Measurements from ENCODE around the gene STARD3NL.

STARD3NL gene

GRCh38 chr7:38190011-38190410 lies 12.0 kb downstream of the STARD3NL start:
- no peak for DNase-seq
- peaks cover 2 to 20% (median 4%) of the 10 kb centered on the region in 4 experiments for H3K36me3 ChIP-seq (ENCODE audit: control insufficient read depth in 4 of 4, insufficient read depth in 4 of 4, low read length in 3 of 4)

GRCh38 chr7:38191791-38192190 lies 13.7 kb downstream of the STARD3NL start:
- Histone ChIP-seq H3K4me1 (ENCODE audit: control extremely low read depth in 1 of 4, control insufficient read depth in 4 of 4, insufficient read depth in 4 of 4, low read length in 3 of 4) (peaks cover 0 to 12% (median 4%) of the 10 kb centered on the region in 4 experiments), H3K4me3 (ENCODE audit: control insufficient read depth in 1 of 7, extremely low read depth in 1 of 7, insufficient read depth in 4 of 7, low read depth in 2 of 7, low read length in 6 of 7) (no peak overlapping the region), H3K27ac (ENCODE audit: insufficient read depth in 1 of 2, low read depth in 1 of 2, low read length in 2 of 2, poor library complexity in 1 of 2, severe bottlenecking in 2 of 2) (no peak overlapping the region), H3K36me3 (ENCODE audit: control insufficient read depth in 4 of 4, insufficient read depth in 4 of 4, low read length in 3 of 4) (peaks cover 0 to 11% (median 3%) of the 10 kb centered on the region in 4 experiments), H3K9me3 (ENCODE audit: control extremely low read depth in 1 of 5, control insufficient read depth in 4 of 5, insufficient read depth in 2 of 5, low read depth in 1 of 5, low read length in 4 of 5) (peaks cover 0 to 5% (median 0%) of the 10 kb centered on the region in 5 experiments), H3K27me3 (replicated peaks in 2 of 5; ENCODE audit: control insufficient read depth in 4 of 5, insufficient read depth in 5 of 5, low read length in 4 of 5) (no peaks in the 10 kb centered on the region)
- DNase-seq: no peak
- CTCF ChIA-PET: interaction anchor here (0.9 to 1.4 kb wide), 4 partner anchors 10 to 271 kb away, joined by 3 to 6 read pairs (median 4); partner anchors contain the start of gene EPDR1
- POLR2A ChIA-PET: no interaction called here
- no CpG with 5 or more reads among the region's 1 CpG for WGBS (ENCODE audit: insufficient coverage)

More at GRCh38 chr7:38190011-38190410, 12.0 kb downstream of the STARD3NL start:
- H3K9me3 ChIP-seq (ENCODE audit: control extremely low read depth in 1 of 5, control insufficient read depth in 4 of 5, insufficient read depth in 2 of 5, low read depth in 1 of 5, low read length in 4 of 5): peaks cover 0 to 5% (median 0%) of the 10 kb centered on the region in 5 experiments
- ChIA-PET CTCF (no interaction called here), POLR2A (no interaction called here)
- H3K27me3 ChIP-seq (replicated peaks in 2 of 5; ENCODE audit: control insufficient read depth in 4 of 5, insufficient read depth in 5 of 5, low read length in 4 of 5): no peaks in the 10 kb centered on the region
- no peak overlapping the region for H3K27ac ChIP-seq (ENCODE audit: insufficient read depth in 1 of 2, low read depth in 1 of 2, low read length in 2 of 2, poor library complexity in 1 of 2, severe bottlenecking in 2 of 2)
- peaks cover 0 to 23% (median 1%) of the 10 kb centered on the region in 4 experiments for H3K4me1 ChIP-seq (ENCODE audit: control extremely low read depth in 1 of 4, control insufficient read depth in 4 of 4, insufficient read depth in 4 of 4, low read length in 3 of 4)
- no peak overlapping the region for H3K4me3 ChIP-seq (ENCODE audit: control insufficient read depth in 1 of 7, extremely low read depth in 1 of 7, insufficient read depth in 4 of 7, low read depth in 2 of 7, low read length in 6 of 7)

DNA sequence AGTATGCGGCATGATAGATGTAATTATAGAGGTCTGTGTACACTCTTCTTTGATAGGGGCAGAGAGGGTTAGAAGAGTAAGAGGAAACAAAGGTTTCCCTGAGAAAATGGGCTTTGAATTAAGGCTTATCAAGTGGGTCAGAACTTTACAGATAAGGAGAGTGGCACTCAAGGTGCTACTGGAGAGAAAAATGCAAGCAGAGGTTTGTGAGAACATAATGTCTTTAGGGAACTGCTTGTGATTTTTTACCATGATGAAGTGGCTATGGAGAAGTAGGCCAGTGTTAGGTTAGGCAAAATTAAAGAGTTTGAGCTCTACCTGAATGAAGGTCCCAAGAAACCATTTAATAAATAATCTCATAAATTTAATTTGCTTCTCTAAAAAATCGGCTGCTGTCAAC lies 14.3 kb downstream of the STARD3NL start:
- Histone ChIP-seq H3K4me3 (ENCODE audit: control insufficient read depth in 1 of 7, extremely low read depth in 1 of 7, insufficient read depth in 4 of 7, low read depth in 2 of 7, low read length in 6 of 7) (no peak overlapping the region), H3K9me3 (ENCODE audit: control extremely low read depth in 1 of 5, control insufficient read depth in 4 of 5, insufficient read depth in 2 of 5, low read depth in 1 of 5, low read length in 4 of 5) (peaks cover 0 to 5% (median 0%) of the 10 kb centered on the region in 5 experiments), H3K27me3 (replicated peaks in 2 of 5; ENCODE audit: control insufficient read depth in 4 of 5, insufficient read depth in 5 of 5, low read length in 4 of 5) (no peaks in the 10 kb centered on the region), H3K36me3 (ENCODE audit: control insufficient read depth in 4 of 4, insufficient read depth in 4 of 4, low read length in 3 of 4) (peaks cover 0 to 11% (median 3%) of the 10 kb centered on the region in 4 experiments), H3K4me1 (ENCODE audit: control extremely low read depth in 1 of 4, control insufficient read depth in 4 of 4, insufficient read depth in 4 of 4, low read length in 3 of 4) (peaks cover 0 to 14% (median 9%) of the 10 kb centered on the region in 4 experiments), H3K27ac (ENCODE audit: insufficient read depth in 1 of 2, low read depth in 1 of 2, low read length in 2 of 2, poor library complexity in 1 of 2, severe bottlenecking in 2 of 2) (no peak overlapping the region)
- ChIA-PET CTCF (interaction anchor here (0.9 to 1.8 kb wide), 5 partner anchors 11 to 272 kb away, joined by 3 to 6 read pairs (median 4); partner anchors contain the start of gene EPDR1), POLR2A (no interaction called here)
- DNase-seq: no peak
- 100% methylated on average over 1 of the region's 2 CpGs for WGBS (ENCODE audit: insufficient coverage)

DNA sequence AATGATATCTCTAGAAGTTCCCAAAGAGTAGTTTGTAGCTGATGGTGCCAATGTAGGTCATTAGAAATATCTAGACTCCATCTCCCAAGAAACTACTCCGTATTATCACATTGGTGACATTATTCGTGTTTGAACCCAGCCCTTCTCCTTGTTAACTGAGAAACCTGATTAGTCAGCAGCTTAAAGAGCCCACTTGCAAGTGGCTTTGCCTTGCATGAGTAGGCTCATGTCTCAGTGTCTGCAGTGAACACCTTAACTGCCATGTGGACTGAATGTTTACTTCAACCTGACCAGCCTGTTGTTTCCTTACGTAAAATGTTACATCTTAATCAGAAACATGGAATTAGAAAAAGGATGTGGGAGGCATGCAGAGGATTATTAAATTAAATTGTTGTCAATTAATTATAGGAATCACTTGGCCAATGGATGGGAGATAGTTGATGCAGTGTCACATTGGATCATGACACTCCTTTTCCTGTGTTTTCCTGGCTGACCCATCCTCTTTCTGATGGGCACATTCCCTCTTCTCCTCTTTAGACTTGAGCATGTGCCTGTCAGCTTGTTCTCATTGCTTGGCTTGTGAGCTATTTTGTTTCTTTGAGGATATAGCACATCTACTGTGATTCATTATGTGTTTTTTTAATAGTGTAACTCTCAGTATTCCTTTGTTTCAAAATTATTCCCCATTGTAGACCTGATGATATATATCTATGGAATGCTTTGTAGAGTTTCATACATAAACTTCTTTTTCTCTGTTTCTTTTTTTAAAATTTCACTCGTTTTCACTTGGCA lies 18.0 kb downstream of the STARD3NL start:
- DNase-seq: no peak
- peaks cover 0 to 15% (median under 1%) of the 10 kb centered on the region in 4 experiments for H3K36me3 ChIP-seq (ENCODE audit: control insufficient read depth in 4 of 4, insufficient read depth in 4 of 4, low read length in 3 of 4)
- ChIA-PET POLR2A (no interaction called here), CTCF (interaction anchor here (0.8 to 7.7 kb wide), 9 partner anchors 9 to 173 kb away, joined by 3 to 51 read pairs (median 5); partner anchors contain the start of gene STARD3NL)
- 100% methylated on average over 3 of the region's 4 CpGs for WGBS (ENCODE audit: insufficient coverage)
- H3K27ac ChIP-seq (ENCODE audit: insufficient read depth in 1 of 2, low read depth in 1 of 2, low read length in 2 of 2, poor library complexity in 1 of 2, severe bottlenecking in 2 of 2): no peak overlapping the region
- H3K27me3 ChIP-seq (replicated peaks in 2 of 5; ENCODE audit: control insufficient read depth in 4 of 5, insufficient read depth in 5 of 5, low read length in 4 of 5): no peaks in the 10 kb centered on the region
- no peak overlapping the region for H3K4me3 ChIP-seq (ENCODE audit: control insufficient read depth in 1 of 7, extremely low read depth in 1 of 7, insufficient read depth in 4 of 7, low read depth in 2 of 7, low read length in 6 of 7)
- H3K9me3 ChIP-seq (ENCODE audit: control extremely low read depth in 1 of 5, control insufficient read depth in 4 of 5, insufficient read depth in 2 of 5, low read depth in 1 of 5, low read length in 4 of 5): peaks cover 0 to 5% (median 0%) of the 10 kb centered on the region in 5 experiments
- H3K4me1 ChIP-seq (ENCODE audit: control extremely low read depth in 1 of 4, control insufficient read depth in 4 of 4, insufficient read depth in 4 of 4, low read length in 3 of 4): peaks cover 2 to 35% (median 15%) of the 10 kb centered on the region in 4 experiments

DNA sequence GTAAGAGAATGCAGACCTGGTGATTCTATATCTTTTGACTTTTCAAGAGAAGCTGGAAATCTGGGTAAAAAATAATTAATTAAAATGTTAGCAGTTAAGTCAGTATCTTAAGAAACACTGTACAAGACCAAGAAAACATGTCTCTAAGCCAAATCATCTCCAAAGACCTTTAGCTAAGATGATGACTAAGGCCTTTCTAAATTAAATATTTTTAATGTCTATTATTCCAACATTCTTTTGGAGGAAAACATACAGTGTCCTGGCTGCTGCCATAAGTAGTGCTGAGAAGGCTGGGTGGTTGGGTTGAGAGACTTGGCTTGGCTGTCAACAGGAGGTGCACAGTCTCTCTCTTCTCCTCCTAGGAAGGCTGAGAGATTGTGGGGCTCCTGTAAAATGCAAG lies 20.3 kb downstream of the STARD3NL start:
- POLR2A ChIA-PET: no interaction called here
- CTCF ChIA-PET: interaction anchor here (0.7 to 7.7 kb wide), 10 partner anchors 11 to 171 kb away, joined by 3 to 51 read pairs (median 5); no protein-coding TSS in a partner anchor
- H3K36me3 ChIP-seq (ENCODE audit: control insufficient read depth in 4 of 4, insufficient read depth in 4 of 4, low read length in 3 of 4): peaks cover 0 to 11% (median 2%) of the 10 kb centered on the region in 4 experiments
- H3K4me1 ChIP-seq (ENCODE audit: control extremely low read depth in 1 of 4, control insufficient read depth in 4 of 4, insufficient read depth in 4 of 4, low read length in 3 of 4): peaks cover 2 to 37% (median 16%) of the 10 kb centered on the region in 4 experiments
- H3K27ac ChIP-seq (ENCODE audit: insufficient read depth in 1 of 2, low read depth in 1 of 2, low read length in 2 of 2, poor library complexity in 1 of 2, severe bottlenecking in 2 of 2): no peak overlapping the region
- no peaks in the 10 kb centered on the region for H3K9me3 ChIP-seq (ENCODE audit: control extremely low read depth in 1 of 5, control insufficient read depth in 4 of 5, insufficient read depth in 2 of 5, low read depth in 1 of 5, low read length in 4 of 5)
- H3K27me3 ChIP-seq (replicated peaks in 2 of 5; ENCODE audit: control insufficient read depth in 4 of 5, insufficient read depth in 5 of 5, low read length in 4 of 5): no peaks in the 10 kb centered on the region
- no peak for DNase-seq
- no peak overlapping the region for H3K4me3 ChIP-seq (ENCODE audit: control insufficient read depth in 1 of 7, extremely low read depth in 1 of 7, insufficient read depth in 4 of 7, low read depth in 2 of 7, low read length in 6 of 7)

GRCh38 chr7:38199154-38199553 lies 21.1 kb downstream of the STARD3NL start:
- H3K9me3 ChIP-seq (ENCODE audit: control extremely low read depth in 1 of 5, control insufficient read depth in 4 of 5, insufficient read depth in 2 of 5, low read depth in 1 of 5, low read length in 4 of 5): no peaks in the 10 kb centered on the region
- CTCF ChIA-PET: interaction anchor here (0.6 to 7.7 kb wide), 8 partner anchors 12 to 24 kb away, joined by 3 to 51 read pairs (median 4); partner anchors contain the start of gene STARD3NL
- H3K27ac ChIP-seq (ENCODE audit: insufficient read depth in 1 of 2, low read depth in 1 of 2, low read length in 2 of 2, poor library complexity in 1 of 2, severe bottlenecking in 2 of 2): no peak overlapping the region
- H3K36me3 ChIP-seq (ENCODE audit: control insufficient read depth in 4 of 4, insufficient read depth in 4 of 4, low read length in 3 of 4): peaks cover 0 to 11% (median 2%) of the 10 kb centered on the region in 4 experiments
- H3K27me3 ChIP-seq (replicated peaks in 2 of 5; ENCODE audit: control insufficient read depth in 4 of 5, insufficient read depth in 5 of 5, low read length in 4 of 5): no peaks in the 10 kb centered on the region
- H3K4me3 ChIP-seq (ENCODE audit: control insufficient read depth in 1 of 7, extremely low read depth in 1 of 7, insufficient read depth in 4 of 7, low read depth in 2 of 7, low read length in 6 of 7): no peak overlapping the region
- 89% methylated on average over 1 of the region's 2 CpGs for WGBS (ENCODE audit: insufficient coverage)
- POLR2A ChIA-PET: no interaction called here
- no peak for DNase-seq
- H3K4me1 ChIP-seq (ENCODE audit: control extremely low read depth in 1 of 4, control insufficient read depth in 4 of 4, insufficient read depth in 4 of 4, low read length in 3 of 4): peaks cover 2 to 37% (median 16%) of the 10 kb centered on the region in 4 experiments

GRCh38 chr7:38199782-38200181 lies 21.7 kb downstream of the STARD3NL start:
- 89% methylated on average over 1 of the region's 2 CpGs for WGBS (ENCODE audit: insufficient coverage)
- DNase-seq: no peak
- H3K27ac ChIP-seq (ENCODE audit: insufficient read depth in 1 of 2, low read depth in 1 of 2, low read length in 2 of 2, poor library complexity in 1 of 2, severe bottlenecking in 2 of 2): no peak overlapping the region
- H3K36me3 ChIP-seq (ENCODE audit: control insufficient read depth in 4 of 4, insufficient read depth in 4 of 4, low read length in 3 of 4): peaks cover 0 to 11% (median 2%) of the 10 kb centered on the region in 4 experiments
- no peaks in the 10 kb centered on the region for H3K27me3 ChIP-seq (replicated peaks in 2 of 5; ENCODE audit: control insufficient read depth in 4 of 5, insufficient read depth in 5 of 5, low read length in 4 of 5)
- ChIA-PET CTCF (interaction anchor here (0.7 to 7.7 kb wide), 6 partner anchors 13 to 168 kb away, joined by 3 to 51 read pairs (median 4); partner anchors contain the start of gene STARD3NL), POLR2A (no interaction called here)
- H3K4me3 ChIP-seq (ENCODE audit: control insufficient read depth in 1 of 7, extremely low read depth in 1 of 7, insufficient read depth in 4 of 7, low read depth in 2 of 7, low read length in 6 of 7): no peak overlapping the region
- H3K9me3 ChIP-seq (ENCODE audit: control extremely low read depth in 1 of 5, control insufficient read depth in 4 of 5, insufficient read depth in 2 of 5, low read depth in 1 of 5, low read length in 4 of 5): no peaks in the 10 kb centered on the region
- peaks cover 2 to 37% (median 16%) of the 10 kb centered on the region in 4 experiments for H3K4me1 ChIP-seq (ENCODE audit: control extremely low read depth in 1 of 4, control insufficient read depth in 4 of 4, insufficient read depth in 4 of 4, low read length in 3 of 4)
